WTC11 (cell line): ENCODE data around the gene TMEM38A. TPM values are rescaled to one million over a fixed set of nuclear protein-coding genes. Genes with fewer than 3 reads are reported as not detected.

Source experiments
- ATAC-seq: fragments of 200-7000 bp; cut with Tn5 transposase; 2 replicates; pipeline ENCODE4 v1.10.0; 2021; ENCODE audit warnings: mild to moderate bottlenecking, moderate library complexity
- CTCF ChIA-PET: fragments of 300-600 bp; sonication (Branson Sonifier 250); formaldehyde crosslinking; loops from one replicate; lab custom pipeline; 2021; ENCODE audit warnings: antibody characterized with exemption; lab: Charles Lee
- POLR2A ChIA-PET: fragments of 350-600 bp; sonication (Branson Sonifier 250); formaldehyde crosslinking; loops from one replicate; lab custom pipeline; 2021; ENCODE audit warnings: antibody characterized with exemption; lab: Charles Lee
- DNase-seq: peaks from one replicate; pipeline ENCODE4 v3.0.0; 2021; ENCODE audit warnings: low spot score
- H3K27ac Mint-ChIP-seq: 2 replicates; pipeline ENCODE4 v1.8.0; 2021; ENCODE audit warnings: mixed read lengths
- H3K27me3 Mint-ChIP-seq: 2 replicates; pipeline ENCODE4 v1.8.0; 2021; ENCODE audit warnings: low read depth, mild to moderate bottlenecking, moderate library complexity, mixed read lengths
- H3K36me3 Mint-ChIP-seq: 2 replicates; pipeline ENCODE4 v1.8.0; 2021; ENCODE audit warnings: mixed read lengths
- H3K4me1 Mint-ChIP-seq: 2 replicates; pipeline ENCODE4 v1.8.0; 2022; ENCODE audit warnings: mixed read lengths
- H3K4me3 Mint-ChIP-seq: 2 replicates; pipeline ENCODE4 v1.8.0; 2021; ENCODE audit warnings: mild to moderate bottlenecking, moderate library complexity, mixed read lengths
- H3K9me3 Mint-ChIP-seq: 2 replicates; pipeline ENCODE4 v1.8.0; 2021; ENCODE audit warnings: mixed read lengths
- CDX4 ChIP-seq: fragments of 250-450 bp; sonication (Bioruptor Pico); IDR thresholded peaks from 2 replicates; pipeline ENCODE4 v1.9.0; 2021; ENCODE audit warnings: moderate library complexity, mild to moderate bottlenecking, inconsistent platforms, borderline replicate concordance
- CREB1 ChIP-seq: sonication (generic); formaldehyde crosslinking; IDR thresholded peaks from 2 replicates; pipeline ENCODE4 v1.8.0; 2023; ENCODE audit warnings: mild to moderate bottlenecking, missing genetic modification reagents
- CREM ChIP-seq: sonication (generic); formaldehyde crosslinking; IDR thresholded peaks from 2 replicates; pipeline ENCODE4 v1.8.1; 2022; ENCODE audit warnings: mild to moderate bottlenecking, missing genetic modification reagents, moderate library complexity
- E2F4 ChIP-seq: sonication (generic); formaldehyde crosslinking; IDR thresholded peaks from 2 replicates; pipeline ENCODE4 v1.8.1; 2022; ENCODE audit warnings: low read depth, mild to moderate bottlenecking, moderate library complexity, missing genetic modification reagents, borderline replicate concordance
- ERG ChIP-seq: fragments of 250-450 bp; sonication (Bioruptor Pico); IDR thresholded peaks from 2 replicates; pipeline ENCODE4 v1.8.0; 2021; ENCODE audit warnings: mild to moderate bottlenecking
- ETV6 ChIP-seq: sonication (generic); formaldehyde crosslinking; IDR thresholded peaks from 2 replicates; pipeline ENCODE4 v1.8.1; 2022; ENCODE audit warnings: mild to moderate bottlenecking, missing genetic modification reagents
- FOXP4 ChIP-seq: sonication (generic); formaldehyde crosslinking; IDR thresholded peaks from 2 replicates; pipeline ENCODE4 v1.8.0; 2022; ENCODE audit warnings: mild to moderate bottlenecking, missing genetic modification reagents
- HMGA2 ChIP-seq: fragments of 250-450 bp; sonication (Bioruptor Pico); IDR thresholded peaks from 2 replicates; pipeline ENCODE4 v1.4.0; 2021; ENCODE audit warnings: mild to moderate bottlenecking, moderate library complexity
- IRF1 ChIP-seq: sonication (generic); formaldehyde crosslinking; IDR thresholded peaks from 2 replicates; pipeline ENCODE4 v1.8.0; 2023; ENCODE audit warnings: missing genetic modification reagents
- KAT7 ChIP-seq: sonication (generic); formaldehyde crosslinking; IDR thresholded peaks from 2 replicates; pipeline ENCODE4 v1.8.1; 2023; ENCODE audit warnings: missing genetic modification reagents, mild to moderate bottlenecking, borderline replicate concordance
- NFATC4 ChIP-seq: fragments of 250-450 bp; sonication (Bioruptor Pico); IDR thresholded peaks from 2 replicates; pipeline ENCODE4 v1.9.0; 2021; ENCODE audit warnings: mild to moderate bottlenecking
- OVOL2 ChIP-seq: fragments of 250-450 bp; sonication (Bioruptor Pico); IDR thresholded peaks from 2 replicates; pipeline ENCODE4 v1.9.0; 2021; ENCODE audit warnings: mild to moderate bottlenecking, borderline replicate concordance
- PREB ChIP-seq: sonication (generic); formaldehyde crosslinking; IDR thresholded peaks from 2 replicates; pipeline ENCODE4 v1.8.1; 2022; ENCODE audit warnings: mild to moderate bottlenecking, missing genetic modification reagents, moderate library complexity, borderline replicate concordance
- RORB ChIP-seq: fragments of 250-450 bp; sonication (Bioruptor Pico); IDR thresholded peaks from 2 replicates; pipeline ENCODE4 v1.9.0; 2021; ENCODE audit warnings: mild to moderate bottlenecking
- SOX15 ChIP-seq: fragments of 250-450 bp; sonication (Bioruptor Pico); IDR thresholded peaks from 2 replicates; pipeline ENCODE4 v1.9.0; 2021; ENCODE audit warnings: mild to moderate bottlenecking
- ZBTB43 ChIP-seq: sonication (generic); formaldehyde crosslinking; IDR thresholded peaks from 2 replicates; pipeline ENCODE4 v1.8.1; 2023; ENCODE audit warnings: mild to moderate bottlenecking, missing genetic modification reagents
- ZMAT4 ChIP-seq: fragments of 250-450 bp; sonication (Bioruptor Pico); IDR thresholded peaks from 2 replicates; pipeline ENCODE4 v1.9.0; 2021; ENCODE audit warnings: mild to moderate bottlenecking
- ZNF219 ChIP-seq: sonication (generic); formaldehyde crosslinking; IDR thresholded peaks from 2 replicates; pipeline ENCODE4 v1.8.0; 2023; ENCODE audit warnings: missing genetic modification reagents, mild to moderate bottlenecking, borderline replicate concordance
- ZNF263 ChIP-seq: sonication (generic); formaldehyde crosslinking; IDR thresholded peaks from 2 replicates; pipeline ENCODE4 v1.8.1; 2022; ENCODE audit warnings: low read depth, mild to moderate bottlenecking, moderate library complexity, missing genetic modification reagents
- ZNF396 ChIP-seq: fragments of 250-450 bp; sonication (Bioruptor Pico); IDR thresholded peaks from 2 replicates; pipeline ENCODE4 v1.8.0; 2021; ENCODE audit warnings: mild to moderate bottlenecking, moderate library complexity, borderline replicate concordance
- ZNF425 ChIP-seq: fragments of 250-450 bp; sonication (Bioruptor Pico); conservative IDR thresholded peaks from 2 replicates; pipeline ENCODE4 v1.9.0; 2021; ENCODE audit warnings: mild to moderate bottlenecking
- ZNF512 ChIP-seq: sonication (generic); formaldehyde crosslinking; IDR thresholded peaks from 2 replicates; pipeline ENCODE4 v1.8.1; 2022; ENCODE audit warnings: missing genetic modification reagents, borderline replicate concordance
- ZNF671 ChIP-seq: fragments of 250-450 bp; sonication (Bioruptor Pico); IDR thresholded peaks from 2 replicates; pipeline ENCODE4 v1.8.0; 2021; ENCODE audit warnings: mild to moderate bottlenecking
- total RNA-seq: library from RNA; stranded (reverse); gene quantifications from 3 replicates; pipeline ENCODE4 v1.2.3, GENCODE V29; 2021

Gene TMEM38A
- total RNA-seq, 1 experiment from 2014 or later: 9.5 TPM

- no peak for DNase-seq
- ATAC-seq: no peak
- ChIA-PET CTCF (no interaction called here), POLR2A (no interaction called here)
- Mint-ChIP-seq H3K4me3 (no peak overlapping the region), H3K27ac (no peak overlapping the region), H3K27me3 (no peaks in the 10 kb centered on the region), H3K4me1 (no peaks in the 10 kb centered on the region), H3K36me3 (peaks cover 70% of the 10 kb centered on the region), H3K9me3 (no peaks in the 10 kb centered on the region)
- TF ChIP-seq KAT7 (no peak), CDX4 (CRISPR knock-in tag) (no peak), NFATC4 (CRISPR knock-in tag) (no peak), ZNF219 (no peak), CREB1 (no peak), ETV6 (CRISPR knock-in tag) (no peak), ZNF263 (CRISPR knock-in tag) (no peak), CREM (CRISPR knock-in tag) (no peak), ERG (CRISPR knock-in tag) (no peak), RORB (CRISPR knock-in tag) (no peak)
Measured at GRCh38 chr19:16645140-16645539, 15.8 kb upstream of the TMEM38A start.

GRCh38 chr19:16649734-16650133 is 11.2 kb upstream of the TMEM38A start:
- POLR2A ChIA-PET: no interaction called here
- H3K27me3 Mint-ChIP-seq: no peaks in the 10 kb centered on the region
- H3K9me3 Mint-ChIP-seq: peaks cover 4% of the 10 kb centered on the region; the same call in 1 of the 2 replicates
- DNase-seq (no peak), ATAC-seq (no peak)
- CTCF ChIA-PET: no interaction called here
- no peak overlapping the region for H3K4me3 Mint-ChIP-seq
- H3K4me1 Mint-ChIP-seq: no peaks in the 10 kb centered on the region
- no peak overlapping the region for H3K27ac Mint-ChIP-seq
- H3K36me3 Mint-ChIP-seq: peaks cover 78% of the 10 kb centered on the region
- no peak for TF ChIP-seq OVOL2 (CRISPR knock-in tag)
- no peak for TF ChIP-seq CREB1
- TF ChIP-seq E2F4: no peak
- no peak for TF ChIP-seq NFATC4 (CRISPR knock-in tag)
- no peak for TF ChIP-seq ZNF263 (CRISPR knock-in tag)
- no peak for TF ChIP-seq ZNF425 (CRISPR knock-in tag)
- no peak for TF ChIP-seq SOX15 (CRISPR knock-in tag)
- no peak for TF ChIP-seq IRF1 (CRISPR knock-in tag)
- TF ChIP-seq HMGA2 (CRISPR knock-in tag): no peak
- no peak for TF ChIP-seq ZNF396 (CRISPR knock-in tag)
- TF ChIP-seq ZNF671 (CRISPR knock-in tag): no peak
- no peak for TF ChIP-seq ZBTB43 (CRISPR knock-in tag)
- no peak for TF ChIP-seq ZNF512 (CRISPR knock-in tag)
- no peak for TF ChIP-seq ZMAT4 (CRISPR knock-in tag)
- no peak for TF ChIP-seq PREB (CRISPR knock-in tag)
- no peak for TF ChIP-seq CREM (CRISPR knock-in tag)
- no peak for TF ChIP-seq FOXP4 (CRISPR knock-in tag)
